IPS-11a (cell line): ENCODE data around the gene ADGRL2.

Experiments
- H3K4me3 ChIP-seq: one replicate; pipeline ENCODE4 v1.5.1; 2013; ENCODE audit warnings: low read depth, low read length, control low read depth

The ADGRL2 gene

GRCh38 chr1:81974883-81975555 is 174.3 kb downstream of the ADGRL2 start:
- H3K4me3 ChIP-seq, result no peak overlapping the region

GRCh38 chr1:81976539-81976938 is 175.8 kb downstream of the ADGRL2 start:
- H3K4me3 ChIP-seq, result no peak overlapping the region

GRCh38 chr1:81978945-81979344 is 178.2 kb downstream of the ADGRL2 start:
- H3K4me3 ChIP-seq, result no peak overlapping the region

- no peak overlapping the region for H3K4me3 ChIP-seq
These were observed 181.8 kb downstream of the ADGRL2 start for GRCh38 chr1:81982523-81982922.

GRCh38 chr1:81989524-81989923 is 188.8 kb downstream of the ADGRL2 start:
- no peak overlapping the region for H3K4me3 ChIP-seq

GRCh38 chr1:81990241-81990640 is 189.5 kb downstream of the ADGRL2 start:
- H3K4me3 ChIP-seq, result no peak overlapping the region

GRCh38 chr1:81998165-81998564 is 197.4 kb downstream of the ADGRL2 start:
- H3K4me3 ChIP-seq, result no peak overlapping the region

GRCh38 chr1:81999364-81999763 is 198.6 kb downstream of the ADGRL2 start:
- no peak overlapping the region for H3K4me3 ChIP-seq

GRCh38 chr1:82000221-82000620 is 199.5 kb downstream of the ADGRL2 start:
- no peak overlapping the region for H3K4me3 ChIP-seq

GRCh38 chr1:82001345-82001744 is 200.6 kb downstream of the ADGRL2 start:
- H3K4me3 ChIP-seq, result no peak overlapping the region

GRCh38 chr1:82007804-82008203 is 207.1 kb downstream of the ADGRL2 start:
- no peak overlapping the region for H3K4me3 ChIP-seq

- no peak overlapping the region for H3K4me3 ChIP-seq
These were observed 213.0 kb downstream of the ADGRL2 start for GRCh38 chr1:82013702-82014101.

GRCh38 chr1:82015444-82015843 is 214.7 kb downstream of the ADGRL2 start:
- H3K4me3 ChIP-seq, result no peak overlapping the region

GRCh38 chr1:82018319-82018718 is 217.6 kb downstream of the ADGRL2 start:
- H3K4me3 ChIP-seq, result no peak overlapping the region

- H3K4me3 ChIP-seq, result no peak overlapping the region
These were observed 218.8 kb downstream of the ADGRL2 start for GRCh38 chr1:82019508-82019907.

- H3K4me3 ChIP-seq, result no peak overlapping the region
These were observed 230.1 kb downstream of the ADGRL2 start for GRCh38 chr1:82030830-82031229.

GRCh38 chr1:82032068-82032467 is 231.3 kb downstream of the ADGRL2 start:
- no peak overlapping the region for H3K4me3 ChIP-seq

GRCh38 chr1:82034812-82035211 is 234.1 kb downstream of the ADGRL2 start:
- H3K4me3 ChIP-seq, result no peak overlapping the region
